CD4-positive, alpha-beta T cell treated with Interleukin-12 subunit alpha and Interleukin-12 subunit beta, for 1 hour (primary cell): ENCODE measurements around the gene BET1.

Experiments used
- DNase-seq: peaks from one replicate; pipeline ENCODE4 v3.0.0-alpha.2; 2020

BET1 gene

DNA sequence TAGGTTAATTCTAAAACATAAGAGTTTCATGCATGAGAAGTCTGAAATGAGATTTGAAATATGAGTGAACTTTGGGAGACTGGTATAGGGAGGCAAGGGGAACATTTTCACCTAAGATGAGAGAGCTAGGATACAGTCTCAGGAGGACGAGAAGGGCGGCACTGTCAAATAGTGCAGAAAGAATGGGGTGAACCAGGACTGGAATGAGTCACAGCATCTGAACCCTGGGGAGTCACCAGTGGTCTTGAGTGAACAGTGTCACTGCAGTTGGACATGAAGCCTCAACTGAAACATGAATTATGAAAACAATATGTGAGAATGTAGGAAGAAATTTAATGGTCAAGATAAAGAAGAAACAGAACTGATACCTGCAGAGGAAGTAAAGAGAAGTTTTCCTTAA, 48.9 kb downstream of the BET1 start:
- no peak for DNase-seq

DNA sequence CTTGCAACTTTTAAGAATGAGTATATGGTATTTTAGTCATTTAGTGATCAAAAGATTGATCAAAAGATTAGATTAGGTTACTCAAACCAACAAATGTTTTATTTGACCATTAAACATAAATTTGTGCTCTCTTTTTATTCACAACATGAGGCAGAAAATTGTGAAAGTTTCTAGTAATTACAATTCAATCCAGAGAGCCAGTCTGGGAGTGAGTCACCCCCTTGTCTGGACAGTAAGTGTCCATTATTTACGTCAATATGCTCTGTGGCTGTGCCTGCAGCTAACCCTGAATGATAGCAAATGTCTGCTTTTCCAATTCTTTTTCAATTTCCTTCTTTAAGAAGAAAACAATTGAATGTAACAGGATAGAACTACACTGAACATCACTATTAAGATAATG, 54.7 kb downstream of the BET1 start:
- no peak for DNase-seq

DNA sequence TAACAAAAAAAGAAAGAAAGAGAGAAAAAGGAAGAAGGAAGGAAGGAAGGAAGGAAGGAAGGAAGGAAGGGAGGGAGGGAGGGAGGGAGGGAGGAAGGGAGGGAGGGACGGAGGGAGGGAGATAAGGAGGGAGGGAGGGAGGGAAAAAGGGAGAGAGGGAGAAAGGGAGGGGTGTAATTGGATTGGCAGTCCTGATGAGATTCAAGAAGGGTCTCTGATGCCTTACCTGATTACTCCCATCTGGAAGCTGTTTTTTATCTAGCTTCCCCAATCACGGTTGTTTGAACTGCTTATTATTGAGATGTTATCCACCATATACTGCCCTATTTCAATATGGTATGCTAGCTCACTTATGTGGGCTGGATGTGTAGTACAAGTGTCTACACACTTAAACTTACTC, 55.3 kb downstream of the BET1 start:
- DNase-seq = no peak

DNA sequence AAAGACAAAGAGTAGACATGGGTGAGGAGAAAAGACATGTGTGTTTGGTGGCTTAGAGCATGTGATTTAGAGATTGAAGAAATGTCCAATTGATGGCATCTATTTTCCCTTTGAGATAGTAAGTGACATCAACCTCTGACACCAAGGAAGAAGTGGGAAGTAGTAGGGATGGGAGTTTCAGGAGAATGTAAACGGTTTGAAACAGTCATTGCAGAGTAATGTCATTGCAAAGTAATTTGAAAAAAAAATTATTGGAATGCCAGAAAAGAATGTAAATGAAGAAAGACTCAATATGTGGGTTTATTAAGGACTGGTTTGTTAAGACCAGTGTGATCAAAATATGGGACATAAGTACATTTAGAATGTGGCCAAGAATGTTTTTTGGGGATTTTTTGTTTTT, 56.0 kb downstream of the BET1 start:
- DNase-seq = no peak

DNA sequence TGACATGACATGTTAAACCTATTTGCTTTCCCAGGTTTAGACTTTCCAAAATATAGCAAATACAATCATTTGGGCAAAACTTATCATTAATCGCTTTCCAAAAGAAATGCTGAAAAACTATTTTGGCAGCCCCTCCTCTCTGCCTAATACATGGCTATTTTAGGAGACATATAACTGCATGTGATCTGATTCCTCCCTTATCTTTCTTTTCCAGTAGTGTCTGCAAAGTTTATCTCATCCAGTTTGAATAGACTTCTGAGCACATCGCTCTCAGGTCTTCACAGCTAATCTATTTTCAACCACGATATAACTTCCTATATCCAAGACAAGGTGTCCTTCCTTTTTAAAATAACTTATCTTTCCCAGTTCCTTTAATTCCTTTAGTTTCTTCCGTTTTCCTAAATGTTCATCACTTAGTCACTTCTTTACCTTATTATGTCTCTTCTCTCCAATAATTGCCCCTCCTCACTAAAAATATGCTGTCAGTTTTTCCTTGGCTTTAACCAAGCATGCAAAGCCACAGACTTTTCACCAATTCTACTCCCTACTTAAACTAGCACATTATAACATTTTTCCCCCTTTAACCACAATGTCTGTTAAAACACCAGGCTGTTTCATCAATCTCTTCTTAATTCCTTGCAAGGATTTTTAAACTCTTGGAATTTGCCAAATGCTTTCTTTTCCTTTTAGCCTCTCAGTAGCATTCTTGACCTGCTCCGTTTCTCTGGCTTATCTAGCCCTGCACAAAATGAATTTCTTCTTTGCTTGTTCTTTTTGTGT, 58.2 kb downstream of the BET1 start:
- no peak for DNase-seq

DNA sequence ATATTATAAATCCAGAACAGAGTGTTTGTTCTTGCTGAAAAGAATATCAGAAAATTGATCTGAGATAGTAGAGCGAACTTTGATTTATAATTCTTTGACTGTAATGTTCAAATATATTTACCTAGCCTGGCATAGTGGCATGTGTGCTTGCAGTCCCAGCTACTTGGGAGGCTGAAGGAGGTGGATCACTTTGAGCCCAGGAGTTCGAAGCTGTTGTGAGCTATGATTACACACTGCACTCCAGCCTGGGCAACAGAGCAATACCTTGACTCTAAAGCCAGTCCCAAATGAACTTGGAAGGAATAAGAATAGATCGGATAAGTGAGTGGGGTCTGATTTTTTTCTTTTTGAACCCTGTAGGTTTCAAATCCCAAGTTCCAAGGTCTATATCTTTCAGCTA, 59.1 kb downstream of the BET1 start:
- no peak for DNase-seq

DNA sequence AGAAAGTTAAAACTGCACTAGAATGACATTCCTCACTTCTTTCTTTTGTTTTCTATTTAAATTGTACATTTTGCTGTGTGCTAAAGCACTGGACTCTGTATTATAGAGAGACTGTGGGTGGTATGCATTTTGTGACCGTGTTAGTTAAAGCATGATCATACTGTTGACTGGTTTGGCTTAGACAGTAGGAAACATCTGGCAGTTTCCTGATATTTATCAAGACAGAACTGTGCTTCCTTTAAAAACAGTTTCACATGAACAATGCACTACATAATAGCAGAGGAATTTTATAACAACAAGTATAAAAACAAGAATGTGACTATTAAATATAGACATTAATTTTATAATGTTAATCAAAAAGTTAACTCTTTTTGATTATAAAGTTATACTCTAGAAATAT, 59.5 kb downstream of the BET1 start:
- no peak for DNase-seq

DNA sequence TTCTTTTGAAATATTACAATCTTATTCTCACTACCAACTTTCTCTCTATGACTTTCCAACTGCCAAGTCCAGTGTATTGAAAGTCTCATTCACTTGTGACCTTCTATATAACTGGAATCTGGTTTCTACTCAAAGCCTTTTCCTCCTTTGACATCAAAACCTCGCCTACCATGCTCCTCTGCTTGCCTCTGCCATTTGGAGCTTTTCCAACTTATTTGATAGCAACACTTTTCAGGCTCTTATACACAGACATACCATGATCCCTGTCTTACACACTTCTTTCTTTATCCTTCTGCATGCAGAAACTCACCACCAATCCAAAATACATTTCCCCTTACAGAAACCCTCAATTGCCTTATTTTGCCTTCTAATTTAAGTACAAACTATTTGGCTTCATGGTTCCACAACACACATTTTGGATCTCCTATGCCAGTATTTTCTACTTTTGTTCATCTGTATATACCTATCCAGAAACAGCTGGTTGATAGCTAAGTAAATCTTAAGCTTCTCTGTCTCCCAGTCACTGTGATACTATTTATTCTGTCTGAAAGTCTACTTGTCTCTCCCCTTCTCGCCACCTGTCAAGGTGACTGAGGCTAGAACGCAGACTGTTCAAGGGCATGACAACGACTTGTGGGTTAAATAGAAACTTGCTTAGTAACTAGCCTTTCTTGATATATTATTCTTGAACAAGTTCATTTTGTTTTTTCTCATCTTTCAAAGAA, 60.2 kb downstream of the BET1 start:
- no peak for DNase-seq
